IPS-NIHi11 (cell line): Measurements from ENCODE around the gene SELENOS.
"Not testable (repeated sequence)": the region's sequence is repeated elsewhere in the genome, so short reads cannot be mapped to it uniquely, and the experiment has no call there.

Experiments
- DNase-seq: peaks from one replicate; pipeline ENCODE4 v3.0.0; 2012; ENCODE audit warnings: mixed read lengths, low spot score

The SELENOS gene

DNA sequence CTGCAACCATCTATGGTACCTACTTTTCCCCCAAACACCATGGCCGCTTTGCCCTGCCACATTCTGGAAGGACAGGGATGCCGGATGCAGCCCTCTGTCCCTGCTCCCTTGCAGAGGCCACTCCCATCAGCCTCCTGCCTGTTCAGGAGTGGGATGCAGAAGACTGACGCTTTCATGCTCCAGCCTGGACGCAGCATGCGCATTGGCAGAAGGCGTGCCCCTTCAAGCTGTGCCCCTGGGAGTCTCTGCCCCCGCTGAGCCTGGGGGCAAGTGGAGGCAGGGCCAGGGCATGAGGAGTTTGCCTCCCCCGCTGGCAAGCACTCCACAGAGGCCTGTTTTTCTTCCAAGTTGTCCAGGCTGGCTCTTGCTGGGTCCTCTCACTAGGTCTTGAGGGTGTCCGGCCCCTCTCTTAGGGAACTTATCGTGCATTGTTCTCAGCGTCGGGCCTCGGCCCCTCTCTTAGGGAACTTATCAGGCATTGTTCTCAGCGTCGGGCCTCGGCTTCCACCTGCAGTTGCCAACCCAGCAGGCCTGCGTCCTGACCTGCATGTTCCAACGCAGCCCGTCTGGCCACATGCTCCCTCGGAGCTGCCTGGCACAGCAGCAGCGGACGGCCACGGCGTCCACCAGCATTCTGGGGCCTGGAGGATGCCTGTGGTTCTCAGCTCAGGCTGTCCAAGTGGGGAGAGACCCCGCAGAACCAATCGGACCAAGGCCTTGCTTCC lies 32.3 kb upstream of the SELENOS start:
- DNase-seq = no peak

DNA sequence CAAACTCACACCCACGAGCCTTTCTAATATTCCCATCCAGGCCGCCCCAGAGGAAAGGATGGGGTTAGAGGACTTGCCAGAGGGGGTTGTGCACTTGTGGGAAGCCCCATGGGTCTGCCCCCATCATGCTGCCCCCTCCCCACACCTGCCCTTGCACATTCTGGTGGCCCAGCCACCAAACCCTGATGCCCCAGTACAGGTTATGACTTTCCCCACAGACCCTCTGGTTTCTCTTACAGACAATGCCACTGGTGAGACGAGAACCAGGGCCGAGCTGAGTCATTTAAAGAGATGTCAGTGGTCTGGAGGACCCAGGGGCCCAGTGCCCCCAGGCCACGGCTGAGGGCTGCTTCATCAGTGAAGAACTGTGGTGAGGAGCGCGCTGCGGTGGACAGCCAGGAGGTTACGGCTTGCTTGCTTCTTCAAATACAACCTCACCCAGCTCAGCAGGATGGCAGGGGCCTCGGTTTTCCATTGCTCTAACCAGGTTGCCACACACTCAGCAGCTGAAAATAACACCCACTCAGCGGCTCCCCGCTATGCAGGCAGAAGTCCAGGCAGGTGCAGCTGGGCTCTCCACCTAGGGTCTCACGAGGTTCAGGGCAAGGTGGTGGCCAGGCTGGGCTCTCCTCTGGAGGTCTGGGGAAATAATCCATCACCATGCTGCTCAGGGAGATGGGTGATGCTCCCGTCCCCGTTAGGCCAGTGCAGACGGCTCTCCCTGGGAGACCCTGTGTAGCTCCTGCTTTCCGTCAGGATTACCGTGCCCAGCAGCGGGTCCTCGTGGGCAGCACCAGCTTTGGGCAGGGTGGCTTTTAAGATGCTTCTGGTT lies 31.5 kb upstream of the SELENOS start:
- no peak for DNase-seq

DNA sequence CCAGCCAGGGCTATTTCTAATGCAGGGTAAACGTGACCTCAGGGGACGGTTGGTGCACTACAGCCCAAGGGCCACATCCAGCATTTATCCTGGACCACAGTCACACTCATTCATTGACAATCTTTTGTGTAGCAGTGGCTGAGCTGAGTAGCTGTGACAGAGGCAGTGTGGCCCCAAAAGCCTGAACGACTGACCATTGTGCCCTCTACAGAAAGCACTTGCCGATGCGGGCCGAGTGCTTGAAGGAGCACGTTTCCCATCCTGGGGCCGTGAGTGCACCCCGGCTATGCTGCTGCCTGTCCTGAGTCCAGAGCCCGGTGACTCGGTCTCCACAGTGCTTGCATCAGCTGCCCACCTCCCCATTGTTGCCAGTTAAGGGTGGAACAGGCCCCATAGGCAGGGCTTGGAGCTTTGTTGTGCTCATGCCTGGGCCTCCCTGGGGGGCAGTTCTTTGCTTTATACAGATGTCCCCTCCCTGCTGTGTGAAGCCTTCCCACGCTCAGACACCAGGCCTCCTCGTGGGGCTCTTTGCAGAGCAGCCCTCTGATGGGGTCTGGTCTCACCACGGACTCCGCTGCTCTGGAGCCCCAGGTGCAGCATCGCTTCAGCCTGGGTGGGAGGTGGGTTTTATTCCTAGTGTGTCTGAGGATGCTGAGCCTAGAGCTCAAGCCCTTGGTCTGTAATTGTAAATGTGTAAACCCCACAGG lies 30.8 kb upstream of the SELENOS start:
- no peak for DNase-seq

DNA sequence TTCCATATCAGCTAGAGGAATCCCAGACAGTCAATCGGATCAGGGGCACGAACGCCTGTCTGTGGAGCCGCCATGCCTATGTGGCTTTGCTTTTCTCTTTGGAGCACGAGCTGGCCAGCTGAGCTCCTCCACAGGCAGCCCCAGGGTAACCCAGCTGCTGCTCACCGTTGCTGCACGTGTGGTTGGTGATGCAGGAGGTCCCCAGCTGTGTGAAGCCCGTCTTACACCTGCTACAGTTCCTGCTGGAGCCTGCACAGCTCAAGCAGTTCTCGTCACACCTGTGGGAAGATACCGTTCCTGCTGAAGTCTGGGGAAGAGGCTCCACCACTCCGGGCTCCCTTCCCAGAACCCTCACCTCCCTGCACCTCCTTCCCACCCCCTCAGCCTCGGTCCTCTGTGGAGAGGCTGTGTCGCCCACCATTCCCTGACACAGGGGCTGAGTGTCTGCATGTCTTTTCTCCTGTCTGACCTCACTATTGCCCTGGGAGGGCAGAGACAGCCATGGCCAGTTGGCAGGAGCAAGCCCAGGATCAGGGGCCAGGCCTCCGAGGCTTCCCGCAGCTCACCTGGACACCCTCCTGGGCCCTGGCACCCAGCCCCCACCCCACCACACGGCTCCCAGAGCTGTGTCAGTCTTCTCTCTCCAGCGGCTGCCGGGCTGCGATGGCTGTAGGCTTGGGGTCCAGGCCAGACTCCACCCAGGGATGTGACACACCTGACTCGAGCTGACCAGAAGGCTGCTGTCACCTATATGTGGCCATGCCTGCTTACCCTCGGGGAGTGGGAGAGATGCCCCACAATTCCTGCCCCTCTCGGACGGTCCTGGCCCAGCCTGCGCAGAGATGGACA lies 30.0 kb upstream of the SELENOS start:
- DNase-seq = no peak

DNA sequence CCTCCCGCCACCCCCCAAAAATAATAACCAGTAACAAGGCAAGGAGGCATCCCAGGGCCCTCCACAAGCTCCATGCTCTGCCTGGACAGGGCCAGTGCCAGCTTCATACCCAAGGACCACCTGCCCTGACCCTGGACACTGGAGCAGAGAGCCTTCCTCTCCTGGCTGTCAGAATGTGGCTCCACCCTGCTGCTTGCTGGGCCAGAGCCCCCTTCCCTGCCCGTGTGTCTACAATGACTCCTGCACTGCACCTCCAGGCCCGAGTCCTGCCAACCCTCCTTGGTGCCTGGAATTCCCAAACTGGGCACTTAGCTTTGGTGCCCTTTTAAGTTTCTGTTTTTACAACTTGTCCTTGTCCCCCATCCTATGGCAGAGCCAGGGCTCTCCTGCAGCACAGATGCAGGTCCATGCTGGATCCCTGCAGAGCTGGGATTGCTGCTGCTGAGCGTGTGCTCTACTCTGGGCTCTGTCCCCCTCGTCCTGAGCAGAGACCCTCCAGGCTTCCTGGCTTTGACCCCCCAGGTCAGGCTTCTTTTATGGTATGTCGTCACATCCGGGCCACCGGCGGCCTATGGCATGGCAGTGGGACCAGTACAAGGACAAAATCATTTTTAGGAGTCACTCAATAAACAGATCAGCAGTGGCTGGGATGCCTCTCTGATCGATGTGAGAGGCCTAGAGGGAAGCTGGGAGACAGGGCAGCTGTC lies 29.2 kb upstream of the SELENOS start:
- DNase-seq = no peak

DNA sequence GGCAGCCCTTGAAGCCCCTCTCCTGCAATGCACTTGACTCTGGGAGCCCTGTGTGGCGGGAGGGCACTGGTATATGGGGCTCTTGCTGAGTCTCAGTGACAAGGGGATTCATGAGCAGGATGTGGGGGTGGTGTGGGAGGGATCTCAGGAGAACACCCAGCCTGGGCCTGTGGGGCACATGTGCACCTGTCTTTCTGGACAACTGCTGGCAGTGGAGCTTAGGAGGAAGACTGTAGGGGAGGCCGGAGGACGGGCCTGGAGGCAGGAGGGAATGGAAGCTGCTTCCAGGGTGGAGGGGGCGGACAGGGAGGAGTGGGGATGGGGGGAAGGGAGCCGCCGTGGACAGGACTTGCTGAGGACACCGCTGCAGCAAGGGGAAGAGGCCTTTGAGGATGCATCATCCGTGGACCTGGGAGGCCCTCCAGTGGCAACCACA lies 28.6 kb upstream of the SELENOS start:
- no peak for DNase-seq

DNA sequence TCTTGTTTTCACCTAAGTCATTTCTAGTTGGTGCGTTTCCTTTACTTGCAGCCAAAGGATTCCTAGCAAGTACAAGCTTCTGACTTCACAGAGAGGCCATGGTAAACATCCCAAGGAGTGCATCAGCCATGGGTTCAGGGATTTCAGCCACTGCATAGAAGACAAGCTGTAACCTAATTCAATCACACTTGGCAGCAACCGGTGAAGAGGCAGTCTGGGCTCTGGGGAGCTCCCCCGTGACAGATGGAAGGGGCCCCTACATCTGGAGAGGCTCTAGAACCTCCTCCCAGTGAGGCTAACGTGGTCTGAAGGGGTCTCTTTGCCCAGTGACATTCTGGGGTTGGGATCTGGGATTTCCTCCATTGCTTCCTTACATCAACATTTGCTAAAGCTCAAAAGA lies 26.1 kb upstream of the SELENOS start:
- DNase-seq = no peak

DNA sequence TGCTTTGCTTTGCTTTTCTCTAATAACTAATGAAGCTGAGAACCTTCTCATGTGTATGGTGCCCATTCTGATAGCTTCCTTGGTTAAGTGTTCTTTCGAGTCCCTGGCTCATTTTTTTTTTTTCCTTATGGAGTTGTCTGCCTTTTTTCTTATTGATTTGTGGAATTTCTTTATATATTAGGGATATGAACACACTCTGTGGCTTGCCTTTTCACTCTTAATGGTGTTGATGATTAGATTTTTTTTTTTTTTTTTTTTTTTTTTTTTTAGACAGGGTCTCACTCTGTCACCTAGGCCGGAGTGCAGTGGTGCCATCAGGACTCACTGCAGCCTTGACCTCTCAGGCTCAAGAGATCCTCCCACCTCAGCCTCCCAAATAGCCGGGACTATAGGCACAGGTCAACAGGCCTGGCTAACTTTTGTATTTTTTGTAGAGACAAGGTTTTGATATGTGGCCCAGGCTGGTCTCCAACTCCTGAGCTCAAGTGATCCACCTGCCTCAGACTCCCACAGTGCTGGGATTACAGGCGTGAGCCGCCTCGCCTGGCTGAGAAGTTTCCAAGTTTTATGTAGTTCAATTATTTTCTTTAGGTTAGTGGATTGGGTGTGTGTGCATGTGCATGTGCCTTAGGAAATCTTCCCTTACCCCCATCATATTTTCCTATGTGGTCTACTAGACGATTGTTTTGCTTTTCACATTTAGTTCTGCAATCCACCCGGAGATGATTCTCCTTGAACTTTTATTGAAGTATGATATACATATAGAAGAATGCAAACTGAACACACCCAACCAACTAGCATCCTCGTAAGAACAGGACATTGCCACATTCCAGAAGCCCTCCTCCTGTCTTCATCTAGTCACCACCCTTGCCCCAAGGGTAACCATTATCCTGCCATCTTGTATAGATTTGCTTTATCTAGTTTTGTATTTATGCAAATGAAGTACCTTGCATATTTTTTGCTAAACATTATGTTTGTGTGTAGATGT lies 19.4 kb upstream of the SELENOS start:
- DNase-seq = no peak

DNA sequence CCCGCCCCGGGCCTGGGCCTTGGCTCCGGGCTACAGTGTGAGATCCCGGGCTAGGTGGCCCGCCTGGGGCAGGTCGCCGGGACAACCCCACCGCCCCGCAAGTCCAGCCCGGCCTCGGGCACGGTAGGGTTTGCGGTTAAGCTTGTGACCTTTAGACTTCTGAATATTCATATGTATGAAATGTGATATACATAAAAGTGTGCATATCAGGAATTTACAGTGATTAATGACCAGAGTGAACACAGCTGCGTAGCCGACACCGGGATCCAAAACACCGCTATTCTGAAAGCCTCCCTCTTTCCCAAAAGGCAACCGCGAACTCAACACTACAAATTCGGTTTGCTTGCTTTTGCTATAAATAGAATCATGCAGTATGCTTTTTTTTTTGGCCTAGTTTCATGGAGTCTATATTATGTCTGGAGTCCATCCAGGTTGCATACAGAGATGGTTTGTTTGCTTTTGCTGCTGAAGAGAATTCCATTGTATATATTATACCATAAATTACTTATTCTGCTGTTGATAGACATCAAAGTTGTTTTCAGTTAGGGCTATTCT lies 18.4 kb upstream of the SELENOS start:
- DNase-seq = peak; percentile 70

DNA sequence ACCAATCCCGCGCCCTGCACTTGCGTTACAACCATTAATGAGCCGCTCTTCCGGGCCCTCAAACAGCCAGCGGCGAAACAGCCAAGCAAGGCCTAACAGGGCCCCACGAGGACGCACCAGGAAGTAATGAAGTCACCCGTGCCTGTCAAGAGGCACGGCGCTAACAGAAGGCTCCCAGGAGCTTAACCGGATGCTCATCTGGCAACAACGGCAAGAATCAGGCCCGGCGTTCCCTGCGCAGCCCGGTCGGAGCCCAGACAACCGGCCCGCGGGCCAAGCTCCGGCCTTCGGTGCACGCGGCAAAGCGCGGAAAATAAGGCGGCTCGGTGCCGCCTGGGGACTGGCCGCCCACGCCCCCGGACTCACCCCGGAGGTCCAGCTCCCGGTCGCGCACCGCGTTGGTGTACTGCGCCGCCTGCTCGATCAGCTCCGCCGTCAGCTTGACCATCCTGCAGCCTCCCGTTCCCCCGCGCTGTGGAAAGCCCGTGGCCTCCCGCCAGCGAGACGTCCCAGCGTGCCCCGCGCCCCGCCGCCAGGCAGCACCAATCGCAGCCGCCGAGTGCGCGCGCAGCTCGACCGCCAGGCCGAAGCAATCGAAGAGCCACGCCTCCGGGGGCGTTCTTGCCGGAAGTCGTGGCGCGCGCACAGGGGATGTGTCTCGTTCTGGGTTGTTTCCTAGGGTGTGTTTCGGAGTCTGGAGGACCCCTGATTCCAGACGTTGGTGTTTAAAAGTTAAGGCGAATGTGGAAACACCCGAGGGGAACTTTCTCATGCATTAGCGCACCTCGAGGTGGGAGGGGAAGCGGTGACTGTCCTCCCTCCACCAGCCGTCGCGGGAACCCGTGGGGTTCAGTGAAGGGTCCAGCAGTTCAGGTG lies 17.7 kb upstream of the SELENOS start, which contains the start of gene SNRPA1:
Gene SNRPA1 (minus strand): TSS at position 518 of the 876 bp plus-strand sequence. CDS start 70 bp downstream, at position 448.
- DNase-seq = peak; percentile 98

DNA sequence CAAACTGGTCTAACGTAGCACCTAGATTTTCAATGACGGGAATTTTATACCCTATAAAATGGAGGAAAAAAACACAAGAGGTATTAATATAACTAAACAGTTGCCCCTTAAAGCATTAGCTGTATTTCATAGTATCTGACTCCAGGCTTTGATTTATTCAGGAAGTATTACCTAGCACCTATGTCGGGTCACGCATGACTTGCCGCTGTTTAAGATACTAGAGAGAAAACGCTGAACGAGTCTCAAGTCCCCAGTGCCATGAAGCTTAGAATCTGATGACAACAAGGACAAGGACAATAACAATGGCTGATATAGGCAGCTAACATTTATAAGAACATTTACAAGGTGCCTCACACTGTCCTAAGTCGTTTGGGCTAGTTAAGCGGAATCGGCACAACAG lies 15.8 kb upstream of the SELENOS start:
- DNase-seq = no peak

DNA sequence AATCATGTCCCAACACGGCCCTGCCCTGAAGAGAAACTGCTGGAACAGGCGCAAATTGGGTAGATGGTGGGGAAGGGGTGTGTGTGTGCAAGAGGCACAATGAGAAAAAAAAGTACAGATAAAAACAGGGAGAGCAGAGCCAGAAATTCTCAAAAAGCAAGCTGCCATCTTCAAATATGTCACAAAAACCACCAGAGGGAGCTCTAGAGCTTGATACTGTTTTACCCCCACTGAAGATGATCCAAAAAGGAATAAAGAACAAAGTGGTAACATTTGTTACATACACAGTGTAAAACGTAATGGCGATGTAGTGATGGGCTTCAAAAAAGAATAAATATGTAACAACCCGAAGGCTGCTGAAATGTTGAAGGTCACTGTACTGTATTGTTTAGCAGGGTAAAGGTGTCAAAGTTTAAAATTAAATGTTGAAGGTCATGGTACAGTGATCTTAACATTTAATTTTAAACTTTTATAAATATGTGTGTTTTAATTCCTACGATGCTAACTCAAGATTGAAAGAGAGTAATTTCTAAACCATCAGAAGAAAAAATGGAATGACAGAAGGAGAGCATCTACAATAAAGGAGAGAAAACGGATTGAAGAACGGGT lies 11.7 kb upstream of the SELENOS start:
- DNase-seq = no peak

DNA sequence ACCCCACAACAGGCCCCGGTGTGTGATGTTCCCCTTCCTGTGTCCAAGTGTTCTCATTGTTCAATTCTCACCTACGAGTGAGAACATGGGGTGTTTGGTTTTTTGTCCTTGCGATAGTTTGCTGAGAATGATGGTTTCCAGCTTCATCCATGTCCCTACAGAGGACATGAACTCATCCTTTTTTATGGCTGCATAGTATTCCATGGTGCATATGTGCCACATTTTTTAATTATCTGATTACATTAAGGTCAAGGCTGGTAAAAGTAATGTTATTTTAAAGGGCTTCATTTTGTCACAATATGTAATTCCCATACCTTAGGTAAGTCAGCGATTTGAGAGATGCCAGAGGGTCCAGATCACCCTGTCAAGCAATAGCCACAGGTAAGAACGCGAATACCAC lies 10.1 kb upstream of the SELENOS start:
- not testable (repeated sequence) for DNase-seq

DNA sequence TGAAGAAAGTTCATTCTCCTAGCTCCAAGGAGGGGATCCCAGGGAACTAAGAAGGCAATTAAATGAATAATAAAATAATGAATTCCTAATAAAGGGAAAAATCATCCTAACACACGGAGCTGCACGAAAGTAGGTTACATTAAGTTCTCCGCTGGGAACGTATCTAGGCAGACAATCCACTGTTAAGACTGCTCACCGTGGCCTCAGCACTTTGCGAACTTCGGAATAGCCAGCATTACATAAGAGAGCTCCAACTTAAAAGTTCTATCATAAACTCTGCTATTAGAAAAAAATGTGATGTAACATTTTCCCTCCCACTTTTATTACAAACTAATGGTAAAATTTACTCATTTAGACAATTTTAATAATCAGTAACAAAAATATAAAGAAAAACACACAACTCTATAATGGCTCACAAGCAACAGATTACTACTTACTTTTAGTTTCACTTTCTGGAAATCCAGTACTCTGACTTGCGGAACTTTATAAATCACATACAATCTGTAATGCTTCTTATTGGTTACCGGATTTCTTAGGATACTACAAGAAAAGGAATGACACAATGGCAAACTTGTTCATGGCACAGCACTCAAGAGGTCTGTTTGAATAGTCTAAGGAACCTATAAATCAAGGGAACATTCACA lies 9.3 kb upstream of the SELENOS start:
- no peak for DNase-seq

DNA sequence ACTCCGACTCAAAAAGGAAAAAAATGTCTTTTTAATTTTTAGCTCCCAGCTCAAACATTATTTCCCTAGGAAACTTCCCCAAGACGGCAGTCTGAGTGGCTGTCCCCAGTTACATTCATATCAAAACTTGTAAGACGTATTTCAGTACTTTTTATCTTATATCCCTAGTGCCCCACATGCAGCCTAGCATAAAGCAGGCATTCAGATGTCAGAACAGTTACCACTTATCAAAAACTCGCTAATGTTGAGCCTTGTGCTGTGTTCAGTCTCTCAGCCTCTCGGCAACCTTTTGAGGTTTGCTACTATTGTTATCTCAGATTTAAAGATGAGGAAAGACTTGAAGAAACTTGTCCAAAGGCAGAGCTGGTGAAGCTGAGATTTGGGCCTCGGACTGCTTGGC lies 6.6 kb upstream of the SELENOS start:
- no peak for DNase-seq

DNA sequence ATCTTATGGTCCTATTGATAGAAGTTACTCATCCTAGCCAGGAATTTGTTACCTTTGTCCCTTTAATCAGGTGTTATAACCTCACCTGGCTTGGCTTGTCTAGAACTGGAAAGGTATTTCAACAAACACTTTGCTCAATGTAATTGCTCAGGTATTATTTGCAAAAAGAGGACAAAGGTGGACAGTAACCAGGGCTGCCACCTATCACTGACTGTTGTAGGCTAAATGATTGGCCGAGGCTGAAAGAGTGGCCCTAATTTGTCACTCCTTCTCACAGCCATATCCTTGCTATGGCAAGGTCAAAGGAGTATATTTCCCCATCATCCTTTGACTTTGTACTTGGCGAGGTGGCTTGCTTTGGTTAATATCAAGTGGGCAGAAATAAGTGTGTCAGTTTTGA lies 2.7 kb upstream of the SELENOS start:
- DNase-seq = no peak

DNA sequence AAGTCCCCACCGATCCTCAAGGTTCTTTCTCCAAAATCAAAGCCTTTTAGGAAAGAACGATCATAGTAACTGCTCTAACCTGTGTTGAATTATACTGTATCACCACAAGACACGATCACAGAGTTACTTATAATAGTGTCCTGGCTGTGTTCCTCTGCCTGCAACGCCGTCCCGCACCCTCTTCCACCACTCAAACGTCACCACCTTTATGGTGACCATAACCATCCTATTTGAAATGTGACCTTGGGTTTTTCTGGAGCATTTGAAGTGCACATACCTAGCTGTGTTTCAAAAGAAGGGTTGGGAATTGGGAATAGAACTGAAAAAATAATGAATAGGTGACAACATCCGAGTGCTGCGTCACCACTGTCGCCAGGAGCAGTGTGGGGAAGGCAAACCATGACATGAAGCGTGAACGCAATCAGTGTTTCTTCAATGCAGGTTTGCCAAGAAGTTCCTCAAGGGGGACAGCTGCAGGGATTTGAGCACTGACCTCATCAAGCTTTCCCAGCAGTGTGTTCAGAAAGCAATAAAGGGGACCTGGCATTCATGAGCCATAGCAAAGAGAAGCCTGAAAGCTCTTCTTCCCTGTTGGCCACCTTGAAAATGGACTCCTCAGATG lies 769 bp upstream of the SELENOS start:
- no peak for DNase-seq
